Mesothelial cell of epicardium (in vitro differentiated cells): ENCODE data around the gene ELN. TPM values are rescaled to one million over a fixed set of nuclear protein-coding genes. Genes with fewer than 3 reads are reported as not detected.

Experiments used
- DNase-seq, 2 experiments: peaks; one replicate each; pipeline ENCODE4 v3.0.0; 2021; ENCODE audit warnings: low spot score in 2 of 2; ENCODE audit not compliant: unreplicated experiment in 2 of 2
- H3K27ac Mint-ChIP-seq: 2 replicates; pipeline ENCODE4 v1.8.0; 2021; ENCODE audit warnings: mixed read lengths
- H3K27me3 Mint-ChIP-seq: 2 replicates; pipeline ENCODE4 v1.8.0; 2021; ENCODE audit warnings: low read depth, mixed read lengths
- H3K36me3 Mint-ChIP-seq: 2 replicates; pipeline ENCODE4 v1.8.0; 2021; ENCODE audit warnings: mixed read lengths
- H3K4me1 Mint-ChIP-seq: 2 replicates; pipeline ENCODE4 v1.8.0; 2021; ENCODE audit warnings: mixed read lengths
- H3K4me3 Mint-ChIP-seq: 2 replicates; pipeline ENCODE4 v1.8.0; 2021; ENCODE audit warnings: mild to moderate bottlenecking, moderate library complexity, mixed read lengths
- H3K9me3 Mint-ChIP-seq: 2 replicates; pipeline ENCODE4 v1.8.0; 2021; ENCODE audit warnings: mixed read lengths
- CTCF ChIP-seq: fragments of 200-600 bp; sonication (generic); IDR thresholded peaks from one replicate; pipeline ENCODE4 v1.5.0; 2021; ENCODE audit warnings: antibody characterized with exemption; ENCODE audit not compliant: unreplicated experiment
- total RNA-seq: library from RNA; stranded (reverse); gene quantifications from 3 replicates; pipeline ENCODE4 v1.2.1, GENCODE V29; 2021

The ELN gene
- total RNA-seq, 1 donor from 2014 or later: 32.9 TPM

GRCh38 chr7:74001150-74001494 is 26.9 kb upstream of the ELN start:
- H3K27ac Mint-ChIP-seq: peak overlapping the region; percentile 72
- DNase-seq: no peak
- peaks cover 35% of the 10 kb centered on the region for H3K4me1 Mint-ChIP-seq
- H3K36me3 Mint-ChIP-seq: no peaks in the 10 kb centered on the region
- H3K4me3 Mint-ChIP-seq: no peak overlapping the region
- H3K27me3 Mint-ChIP-seq: no peaks in the 10 kb centered on the region
- no peaks in the 10 kb centered on the region for H3K9me3 Mint-ChIP-seq
- no peak for TF ChIP-seq CTCF

DNA sequence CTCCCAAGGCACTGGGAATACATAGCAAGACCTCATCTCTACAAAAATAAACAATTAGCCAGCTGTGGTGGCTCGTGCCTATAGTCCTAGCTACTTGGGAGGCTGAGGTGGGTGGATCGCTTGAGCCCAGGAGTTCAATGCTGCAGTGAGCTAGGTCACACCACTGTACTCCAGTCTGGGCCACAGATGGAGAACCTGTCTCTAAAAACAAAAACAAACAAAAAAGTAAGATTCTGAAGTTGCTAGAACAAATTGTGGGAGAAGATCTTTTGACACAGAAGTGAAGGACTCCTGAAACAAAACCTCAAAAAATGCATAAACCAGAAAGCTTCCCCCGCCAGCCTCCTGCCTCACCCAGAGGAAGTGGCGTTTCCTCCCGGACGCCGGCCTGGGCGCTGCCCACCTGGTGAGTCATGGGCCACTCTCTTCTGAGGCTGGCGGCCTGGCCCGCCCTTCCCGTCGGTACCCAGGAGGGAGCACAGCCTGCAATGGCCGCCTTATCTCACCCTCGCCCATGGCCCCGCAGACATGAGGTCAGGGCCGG is 25.4 kb upstream of the ELN start:
- H3K4me3 Mint-ChIP-seq: no peak overlapping the region
- DNase-seq: no peak
- H3K4me1 Mint-ChIP-seq: peaks cover 42% of the 10 kb centered on the region
- H3K27me3 Mint-ChIP-seq: no peaks in the 10 kb centered on the region
- H3K27ac Mint-ChIP-seq: peak overlapping the region; percentile 62
- no peak for TF ChIP-seq CTCF
- H3K36me3 Mint-ChIP-seq: no peaks in the 10 kb centered on the region
- H3K9me3 Mint-ChIP-seq: no peaks in the 10 kb centered on the region

- TF ChIP-seq CTCF: no peak
- H3K9me3 Mint-ChIP-seq: no peaks in the 10 kb centered on the region
- no peaks in the 10 kb centered on the region for H3K27me3 Mint-ChIP-seq
- H3K4me1 Mint-ChIP-seq: peaks cover 38% of the 10 kb centered on the region
- no peak for DNase-seq
- no peak overlapping the region for H3K27ac Mint-ChIP-seq
- no peaks in the 10 kb centered on the region for H3K36me3 Mint-ChIP-seq
- H3K4me3 Mint-ChIP-seq: no peak overlapping the region
These were observed 24.4 kb upstream of the ELN start for GRCh38 chr7:74003621-74004020.

DNA sequence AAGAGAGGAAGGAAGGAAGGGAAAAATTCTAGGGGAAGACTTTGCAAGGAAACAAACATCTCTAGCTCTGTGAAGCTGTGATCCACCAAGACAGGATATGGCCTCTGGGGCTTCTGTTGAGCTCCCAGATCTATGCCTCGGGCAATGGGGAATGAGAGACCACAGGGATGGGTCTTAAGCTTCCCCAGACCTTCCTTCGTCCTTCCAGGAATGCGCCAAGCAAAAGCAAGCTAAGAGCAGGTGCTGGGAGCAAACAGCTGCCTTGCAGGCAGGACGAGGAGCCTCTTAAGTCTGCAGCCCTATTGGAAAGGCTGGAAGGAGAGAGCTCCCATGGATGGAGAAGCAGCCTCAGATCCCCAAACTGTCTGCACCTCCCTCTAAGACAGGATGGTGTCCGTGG is 21.9 kb upstream of the ELN start:
- DNase-seq: no peak
- Mint-ChIP-seq H3K36me3 (no peaks in the 10 kb centered on the region), H3K9me3 (no peaks in the 10 kb centered on the region), H3K4me1 (peaks cover 34% of the 10 kb centered on the region), H3K27me3 (no peaks in the 10 kb centered on the region), H3K27ac (peak overlapping the region; percentile 90), H3K4me3 (no peak overlapping the region)
- TF ChIP-seq CTCF: no peak

DNA sequence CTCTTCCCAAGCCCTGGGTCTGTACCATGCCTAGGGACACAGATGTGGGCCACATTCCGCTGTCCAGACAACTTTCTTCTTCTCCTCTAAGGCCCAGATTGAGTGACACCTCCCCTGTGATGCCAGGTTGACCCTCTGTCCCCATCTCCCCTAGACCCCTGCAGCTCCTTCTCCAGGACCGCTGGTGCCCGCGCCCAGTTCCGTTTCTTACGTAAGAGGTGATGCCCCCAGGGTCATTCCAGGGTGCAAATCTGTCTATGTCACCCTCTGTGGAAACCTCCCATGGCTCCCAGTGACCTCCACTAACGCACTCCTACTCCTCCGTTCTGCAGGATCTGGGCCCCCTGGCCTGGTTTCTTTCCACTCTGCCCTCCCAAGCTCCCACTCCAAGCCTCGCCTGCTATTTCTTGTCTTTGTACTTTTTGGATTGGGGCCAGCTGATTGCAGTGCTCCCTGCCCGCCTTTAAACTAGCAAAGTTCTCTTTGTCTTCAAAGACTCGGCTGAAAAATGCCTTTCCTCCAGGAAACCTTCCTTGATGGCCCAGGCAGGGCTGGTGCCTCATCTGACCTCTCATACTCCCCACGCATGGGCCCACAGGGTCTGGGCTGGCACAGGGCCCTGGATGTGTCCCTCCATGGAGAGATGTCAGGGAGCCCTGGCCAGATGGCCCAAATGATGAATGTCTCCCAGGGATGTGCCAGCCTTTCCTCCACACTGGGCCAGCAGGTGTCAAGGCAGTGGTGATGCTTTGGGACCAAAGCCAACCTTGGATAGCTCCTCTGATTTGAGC is 21.3 kb upstream of the ELN start:
- H3K27ac Mint-ChIP-seq: peak overlapping the region; percentile 90
- no peaks in the 10 kb centered on the region for H3K36me3 Mint-ChIP-seq

More for the DNA sequence above, 21.3 kb upstream of the ELN start:
- no peaks in the 10 kb centered on the region for H3K9me3 Mint-ChIP-seq
- DNase-seq: no peak
- H3K4me1 Mint-ChIP-seq: peaks cover 34% of the 10 kb centered on the region
- no peak overlapping the region for H3K4me3 Mint-ChIP-seq
- no peaks in the 10 kb centered on the region for H3K27me3 Mint-ChIP-seq
- no peak for TF ChIP-seq CTCF
